Upper lobe of left lung (tissue), 6 donors: ENCODE results near the gene TM7SF3. TPM values are rescaled to one million over a fixed set of nuclear protein-coding genes. Genes with fewer than 3 reads are reported as not detected.
"Not testable (repeated sequence)": the region's sequence is repeated elsewhere in the genome, so short reads cannot be mapped to it uniquely, and the experiment has no call there.

Experiments used
- ATAC-seq, 2 donors: fragments of 200-7000 bp; cut with Tn5 transposase; one replicate each; pipeline ENCODE4 v1.9.1; 2022; ENCODE audit warnings: mild to moderate bottlenecking in 2 of 2, moderate library complexity in 2 of 2; ENCODE audit not compliant: low FRiP score in 2 of 2
- DNase-seq, 2 donors: peaks; one replicate each; pipeline ENCODE4 v3.0.0-alpha.2; 2019 to 2020
- H3K27ac ChIP-seq, 4 donors: fragments of 200-600 bp; sonication (generic); one replicate each; pipeline ENCODE4 v1.5.1; 2016 to 2019
- H3K27me3 ChIP-seq, 4 donors: fragments of 200-600 bp; sonication (generic); one replicate each; pipeline ENCODE4 v1.5.1; 2017 to 2019
- H3K36me3 ChIP-seq, 4 donors: fragments of 200-600 bp; sonication (generic); one replicate each; pipeline ENCODE4 v1.5.1; 2016 to 2019
- H3K4me1 ChIP-seq, 4 donors: fragments of 200-600 bp; sonication (generic); one replicate each; pipeline ENCODE4 v1.5.1; 2018 to 2019
- H3K4me3 ChIP-seq, 4 donors: fragments of 200-600 bp; sonication (generic); one replicate each; pipeline ENCODE4 v1.5.1; 2017 to 2019; ENCODE audit warnings: mild to moderate bottlenecking in 2 of 4, moderate library complexity in 1 of 4
- H3K9me3 ChIP-seq, 4 donors: fragments of 200-600 bp; sonication (generic); one replicate each; pipeline ENCODE4 v1.5.1; 2018 to 2019
- CTCF ChIP-seq, 6 experiments: fragments of 450-650 bp in 4 of 6; fragments of 200-600 bp in 2 of 6; sonication (generic) in 2 of 6; IDR thresholded peaks; one replicate each; pipeline ENCODE4 v1.5.1; 2016 to 2019; ENCODE audit warnings: antibody characterized with exemption in 6 of 6
- EP300 ChIP-seq, 4 donors: sonication (generic); formaldehyde crosslinking; IDR thresholded peaks; one replicate each; pipeline ENCODE4 v1.5.1; 2017; ENCODE audit warnings: antibody characterized with exemption in 4 of 4, control low read depth in 2 of 4
- POLR2A ChIP-seq, 4 donors: fragments of 450-650 bp; IDR thresholded peaks; one replicate each; pipeline ENCODE4 v1.5.1; 2016 to 2017; ENCODE audit warnings: antibody characterized with exemption in 4 of 4, mild to moderate bottlenecking in 2 of 4
- POLR2AphosphoS5 ChIP-seq, 2 donors: sonication (generic); formaldehyde crosslinking; IDR thresholded peaks; one replicate each; pipeline ENCODE4 v1.5.1; 2017; ENCODE audit warnings: antibody characterized with exemption in 2 of 2
- WGBS, 2 donors: methylation state at CpG; one replicate each; pipeline ENCODE4 v1.1.5; 2017 to 2018; 5-methylcytosine and 5-hydroxymethylcytosine counted together
- total RNA-seq, 6 donors: library from RNA; depleted of rRNA in 4 of 6; stranded (reverse); fragments of >200 nt in 4 of 6; gene quantifications; one replicate each; pipeline versions ENCODE4 v1.1.0 to v1.2.1, GENCODE V29; 2016 to 2021
- donor health status: DM: no; HTN: no; CAD: no; lungs with moderate emphysema.
- donor health status: DM: no; HTN: yes; CAD: no; lungs with severe emphysema.

The TM7SF3 gene
- total RNA-seq, 6 donors from 2014 or later = 33.5 to 81.1 (median 69.2) TPM

GRCh38 chr12:26961803-26962202 lies 52.4 kb downstream of the TM7SF3 start:
- no peak for ATAC-seq
- Histone ChIP-seq H3K4me1 (no peaks in the 10 kb centered on the region), H3K36me3 (peaks cover 4 to 74% (median 21%) of the 10 kb centered on the region in 4 donors), H3K4me3 (no peak overlapping the region), H3K9me3 (no peaks in the 10 kb centered on the region), H3K27me3 (no peaks in the 10 kb centered on the region), H3K27ac (no peak overlapping the region)
- 96% methylated on average over 1 of the region's 1 CpG for WGBS, 2 donors
- TF ChIP-seq POLR2AphosphoS5 (IDR thresholded peaks at IDR 0.05) (no peak), POLR2A (IDR thresholded peaks at IDR 0.05) (no peak), EP300 (IDR thresholded peaks at IDR 0.05) (no peak), CTCF (IDR thresholded peaks at IDR 0.05) (no peak)
- DNase-seq = no peak

- H3K27me3 ChIP-seq, DNase-seq, H3K4me1 ChIP-seq, H3K9me3 ChIP-seq, H3K4me3 ChIP-seq, ATAC-seq, H3K27ac ChIP-seq: not testable (repeated sequence)
- WGBS, 2 donors = 91 to 95% methylated on average over 7 of the region's 7 CpGs
- peaks cover 9 to 75% (median 24%) of the 10 kb centered on the region in 4 donors for H3K36me3 ChIP-seq
These were observed 52.8 kb downstream of the TM7SF3 start for GRCh38 chr12:26961391-26961790.

- H3K27me3 ChIP-seq = no peaks in the 10 kb centered on the region
- no peak overlapping the region for H3K4me3 ChIP-seq
- DNase-seq (no peak), ATAC-seq (no peak)
- TF ChIP-seq POLR2A (IDR thresholded peaks at IDR 0.05) (no peak), CTCF (IDR thresholded peaks at IDR 0.05) (no peak), EP300 (IDR thresholded peaks at IDR 0.05) (no peak), POLR2AphosphoS5 (IDR thresholded peaks at IDR 0.05) (no peak)
- H3K4me1 ChIP-seq = peaks cover 0 to 23% (median 13%) of the 10 kb centered on the region in 4 donors
- no peaks in the 10 kb centered on the region for H3K9me3 ChIP-seq
- 39 to 53% methylated on average over 4 of the region's 4 CpGs for WGBS, 2 donors
- peak overlapping the region; percentile 8 to 66 (median 27) for H3K27ac ChIP-seq
- H3K36me3 ChIP-seq = peaks cover 7 to 32% (median 13%) of the 10 kb centered on the region in 4 donors
These were observed 60.2 kb downstream of the TM7SF3 start for GRCh38 chr12:26954027-26954426.

GRCh38 chr12:26953447-26953846 lies 60.7 kb downstream of the TM7SF3 start:
- H3K27me3 ChIP-seq = no peaks in the 10 kb centered on the region
- no peaks in the 10 kb centered on the region for H3K9me3 ChIP-seq
- peaks cover 0 to 23% (median 13%) of the 10 kb centered on the region in 4 donors for H3K4me1 ChIP-seq
- peak in 1 of 2 donors; percentile 77 for DNase-seq
- ATAC-seq = peak; percentile 70 to 87
- no peak overlapping the region for H3K4me3 ChIP-seq
- peaks cover 7 to 29% (median 13%) of the 10 kb centered on the region in 4 donors for H3K36me3 ChIP-seq
- 28 to 50% methylated on average over 1 of the region's 1 CpG for WGBS, 2 donors
- H3K27ac ChIP-seq = peak overlapping the region; percentile 8 to 66 (median 27)
- TF ChIP-seq POLR2A (IDR thresholded peaks at IDR 0.05) (peak in 1 of 4 donors; percentile 32), POLR2AphosphoS5 (IDR thresholded peaks at IDR 0.05) (no peak)

- DNase-seq (no peak), ATAC-seq (no peak)
- Histone ChIP-seq H3K27me3 (no peaks in the 10 kb centered on the region), H3K36me3 (peaks cover 0 to 3% (median 0%) of the 10 kb centered on the region in 4 donors), H3K27ac (no peak overlapping the region), H3K9me3 (no peaks in the 10 kb centered on the region), H3K4me3 (no peak overlapping the region), H3K4me1 (peaks cover 0 to 23% (median 9%) of the 10 kb centered on the region in 4 donors)
- 84 to 88% methylated on average over 1 of the region's 1 CpG for WGBS, 2 donors
- TF ChIP-seq POLR2A (IDR thresholded peaks at IDR 0.05) = no peak
- no peak for TF ChIP-seq POLR2AphosphoS5 (IDR thresholded peaks at IDR 0.05)
- TF ChIP-seq EP300 (IDR thresholded peaks at IDR 0.05) = no peak
- TF ChIP-seq CTCF (IDR thresholded peaks at IDR 0.05) = no peak
These were observed 65.9 kb downstream of the TM7SF3 start for GRCh38 chr12:26948309-26948708.

GRCh38 chr12:26941215-26941594 lies 73.0 kb downstream of the TM7SF3 start:
- WGBS, 2 donors = 39 to 45% methylated on average over 1 of the region's 1 CpG
- Histone ChIP-seq H3K4me3 (no peak overlapping the region), H3K27ac (peak overlapping the region in 2 of 4 donors; percentile 24 to 54)

More at GRCh38 chr12:26941215-26941594, 73.0 kb downstream of the TM7SF3 start:
- DNase-seq (no peak), ATAC-seq (no peak)
- H3K27me3 ChIP-seq = no peaks in the 10 kb centered on the region
- H3K9me3 ChIP-seq = no peaks in the 10 kb centered on the region
- H3K4me1 ChIP-seq = peaks cover 38 to 59% (median 42%) of the 10 kb centered on the region in 4 donors
- H3K36me3 ChIP-seq = no peaks in the 10 kb centered on the region
- TF ChIP-seq POLR2A (IDR thresholded peaks at IDR 0.05) (no peak), POLR2AphosphoS5 (IDR thresholded peaks at IDR 0.05) (no peak), CTCF (IDR thresholded peaks at IDR 0.05) (no peak), EP300 (IDR thresholded peaks at IDR 0.05) (no peak)
